Putamen (tissue), 1 donor: ENCODE measurements around the gene SECISBP2.

Experiments
- DNase-seq: peaks from one replicate; pipeline ENCODE4 v3.0.0-alpha.2; 2016; ENCODE audit warnings: low spot score

The SECISBP2 gene

GRCh38 chr9:89382026-89382986 is 64.0 kb downstream of the SECISBP2 start:
- DNase-seq: no peak

GRCh38 chr9:89383030-89383720 is 64.9 kb downstream of the SECISBP2 start:
- no peak for DNase-seq

- no peak for DNase-seq
Measured at GRCh38 chr9:89383721-89384300, 65.5 kb downstream of the SECISBP2 start.

GRCh38 chr9:89384783-89385182 is 66.5 kb downstream of the SECISBP2 start:
- no peak for DNase-seq

GRCh38 chr9:89386206-89386605 is 67.9 kb downstream of the SECISBP2 start:
- no peak for DNase-seq

- no peak for DNase-seq
Measured at GRCh38 chr9:89386797-89387196, 68.5 kb downstream of the SECISBP2 start.

GRCh38 chr9:89387197-89387849 is 69.0 kb downstream of the SECISBP2 start:
- DNase-seq: no peak

- peak; percentile 49 for DNase-seq
Measured at GRCh38 chr9:89388084-89388867, 70.0 kb downstream of the SECISBP2 start.

- DNase-seq: no peak
Measured at GRCh38 chr9:89388868-89389177, 70.5 kb downstream of the SECISBP2 start.

- no peak for DNase-seq
Measured at GRCh38 chr9:89390068-89390555, 71.8 kb downstream of the SECISBP2 start.

- no peak for DNase-seq
Measured at GRCh38 chr9:89390578-89391116, 72.3 kb downstream of the SECISBP2 start.

- no peak for DNase-seq
Measured at GRCh38 chr9:89391585-89391984, 73.3 kb downstream of the SECISBP2 start.

- no peak for DNase-seq
Measured at GRCh38 chr9:89394412-89394811, 76.1 kb downstream of the SECISBP2 start.

GRCh38 chr9:89395931-89396710 is 77.8 kb downstream of the SECISBP2 start:
- no peak for DNase-seq

GRCh38 chr9:89397471-89397870 is 79.2 kb downstream of the SECISBP2 start:
- peak; percentile 68 for DNase-seq

- DNase-seq: no peak
Measured at GRCh38 chr9:89398621-89399020, 80.3 kb downstream of the SECISBP2 start.

GRCh38 chr9:89400403-89401116 is 82.3 kb downstream of the SECISBP2 start:
- peak; percentile 39 for DNase-seq

- DNase-seq: no peak
Measured at GRCh38 chr9:89402695-89403427, 84.6 kb downstream of the SECISBP2 start.

- DNase-seq: no peak
Measured at GRCh38 chr9:89404074-89404473, 85.8 kb downstream of the SECISBP2 start.
